ENCODE measurements around the gene C11orf24.
"Not testable (repeated sequence)": the region's sequence is repeated elsewhere in the genome, so short reads cannot be mapped to it uniquely, and the experiment has no call there.

The C11orf24 gene

DNA sequence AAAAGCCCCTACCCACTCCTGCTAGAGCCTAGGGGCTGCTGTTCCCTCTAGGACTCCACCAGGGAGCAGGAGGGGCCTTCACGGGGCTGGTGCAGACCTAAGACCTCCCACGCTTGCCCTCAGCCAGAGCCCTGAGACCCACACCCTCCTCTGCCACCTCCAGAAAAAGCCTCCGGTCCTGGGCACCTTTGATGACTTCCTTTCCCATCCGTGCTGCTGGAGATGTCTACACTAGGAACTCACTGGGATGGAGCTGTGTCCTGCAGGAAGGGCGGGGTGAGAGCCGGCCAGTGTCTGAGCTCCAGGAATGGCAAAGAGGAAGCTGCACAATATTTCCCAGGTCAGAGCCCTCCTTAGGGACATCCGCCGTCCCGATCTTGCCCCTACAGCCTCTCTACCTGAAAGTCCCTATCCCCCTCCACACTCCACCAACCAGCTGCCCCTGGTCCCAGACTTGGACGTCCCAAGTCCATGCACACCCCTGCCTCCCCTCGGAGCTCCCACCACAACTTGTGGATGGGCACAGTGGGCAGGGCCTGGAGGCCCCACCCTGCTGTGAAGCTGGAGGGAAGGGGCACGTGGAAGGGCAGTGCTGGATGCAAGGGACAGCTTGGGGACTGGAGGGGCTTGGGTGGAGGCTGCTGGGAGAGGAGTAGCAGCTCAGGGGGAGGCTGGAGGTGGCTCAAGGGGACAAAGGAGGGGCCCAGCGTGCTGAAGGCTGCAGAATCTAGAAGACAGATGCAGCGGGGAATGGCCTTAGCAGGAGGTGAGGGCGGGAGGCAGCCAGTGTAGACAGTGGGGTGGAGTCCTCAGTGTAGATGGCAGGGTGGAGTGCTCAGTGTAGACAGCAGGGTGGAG is 27.1 kb upstream of the C11orf24 start:
- DNase-seq = no peak

DNA sequence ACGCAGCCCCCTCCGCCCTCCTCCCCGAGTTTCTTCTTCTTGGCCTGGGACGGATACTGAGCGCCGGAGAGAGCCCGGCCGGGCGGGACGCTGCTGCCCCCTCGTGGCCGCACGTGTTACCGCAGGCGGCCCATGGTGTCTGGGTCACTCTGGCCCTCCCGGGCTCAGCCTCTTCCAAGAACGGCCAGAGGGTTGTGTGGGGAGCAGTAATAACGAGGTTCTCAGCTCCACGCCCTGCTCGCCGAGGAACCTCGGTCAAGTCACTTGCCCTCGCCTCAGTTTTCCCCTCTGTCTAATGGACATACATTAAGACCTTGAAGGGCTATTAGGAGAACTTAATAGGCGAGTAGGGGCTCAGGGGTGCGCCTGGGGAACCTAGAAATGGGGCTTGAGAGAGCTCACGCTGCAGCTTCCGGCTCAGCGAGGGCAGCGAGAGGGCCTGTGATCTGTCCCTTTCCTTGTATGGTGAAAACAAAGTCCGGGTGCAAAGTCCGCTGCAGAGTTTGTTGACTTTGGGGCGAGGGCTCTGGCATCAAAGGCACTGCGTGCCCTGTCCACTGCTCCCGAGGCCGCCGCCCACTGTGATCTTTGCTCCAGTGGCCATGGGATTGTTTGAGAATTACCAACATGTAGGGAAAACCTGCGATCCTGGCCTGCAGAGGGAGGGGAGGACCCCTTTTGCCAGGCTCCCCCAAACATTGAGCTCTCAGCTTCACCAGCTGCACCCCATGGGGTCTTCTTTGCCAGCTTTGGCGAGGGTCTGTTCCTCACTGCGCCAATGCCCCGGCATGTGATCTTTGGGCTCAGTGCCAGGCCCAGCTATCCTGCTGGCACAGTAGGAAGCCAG is 26.3 kb upstream of the C11orf24 start:
- peak; percentile 53 to 58 for DNase-seq

DNA sequence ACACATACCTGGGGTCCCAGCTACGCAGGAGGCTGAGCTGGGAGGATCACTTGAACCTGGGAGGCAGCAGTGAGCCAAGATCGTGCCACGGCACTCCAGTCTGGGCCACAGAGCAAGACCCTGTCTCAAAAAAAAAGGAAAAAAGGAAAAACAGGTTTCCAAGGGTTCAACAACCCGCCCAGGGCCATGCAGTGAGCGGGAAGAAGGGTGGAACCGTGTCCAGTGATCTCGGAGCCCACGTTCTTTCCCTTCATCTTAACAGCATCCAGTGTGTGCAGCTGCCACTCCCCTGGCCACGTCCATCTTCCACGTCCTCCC is 25.7 kb upstream of the C11orf24 start:
- DNase-seq = no peak

DNA sequence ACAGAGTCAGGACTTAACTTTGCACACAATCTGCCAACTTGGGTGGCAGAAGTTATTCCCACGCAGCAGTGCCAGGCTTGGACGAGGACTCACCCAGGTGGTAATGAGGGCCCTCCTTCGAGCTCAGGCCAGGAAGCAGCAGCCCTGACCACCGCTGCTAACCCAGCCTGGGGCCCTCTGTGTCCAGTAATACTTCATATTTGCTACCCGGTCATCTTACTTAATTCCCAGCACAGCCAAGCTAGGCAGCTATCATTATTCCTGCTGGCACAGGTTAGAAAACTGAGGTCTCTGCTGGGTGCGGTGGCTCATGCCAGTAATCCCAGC is 25.2 kb upstream of the C11orf24 start:
- no peak for DNase-seq

DNA sequence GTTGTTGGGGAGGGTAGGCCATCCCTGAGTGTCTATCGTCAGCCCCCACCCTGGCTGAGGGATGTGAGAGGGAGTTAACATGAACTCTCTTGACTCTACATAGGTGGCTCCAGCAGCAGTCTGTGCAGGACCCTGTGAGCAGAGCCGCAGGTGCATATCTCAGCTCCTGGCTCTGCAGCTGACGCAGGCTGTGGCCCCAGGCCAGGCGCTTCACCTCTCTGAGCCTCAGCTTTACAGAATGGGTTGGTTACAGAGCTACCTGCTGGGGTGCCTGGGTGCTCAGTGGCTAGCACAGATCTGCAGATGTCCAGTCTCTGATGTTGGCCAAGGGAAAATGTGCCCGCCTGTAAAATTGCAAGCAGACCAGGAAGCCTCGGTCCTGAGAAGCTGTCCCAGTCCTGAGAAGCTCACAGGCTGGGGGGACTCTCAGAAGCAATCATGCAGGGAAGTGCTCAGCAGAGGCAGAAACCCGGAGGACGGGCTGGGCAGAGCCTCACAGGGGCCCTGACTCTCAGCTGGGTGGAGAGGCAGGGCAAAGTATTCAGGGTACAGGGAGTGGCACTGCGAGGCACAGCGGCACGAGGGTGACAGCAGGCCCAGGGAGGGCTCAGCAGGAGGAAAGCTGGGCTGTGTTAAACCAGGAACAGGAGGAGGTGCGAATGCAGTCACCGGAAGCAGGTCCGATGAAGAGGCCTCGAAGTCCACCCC is 24.7 kb upstream of the C11orf24 start:
- no peak for DNase-seq

DNA sequence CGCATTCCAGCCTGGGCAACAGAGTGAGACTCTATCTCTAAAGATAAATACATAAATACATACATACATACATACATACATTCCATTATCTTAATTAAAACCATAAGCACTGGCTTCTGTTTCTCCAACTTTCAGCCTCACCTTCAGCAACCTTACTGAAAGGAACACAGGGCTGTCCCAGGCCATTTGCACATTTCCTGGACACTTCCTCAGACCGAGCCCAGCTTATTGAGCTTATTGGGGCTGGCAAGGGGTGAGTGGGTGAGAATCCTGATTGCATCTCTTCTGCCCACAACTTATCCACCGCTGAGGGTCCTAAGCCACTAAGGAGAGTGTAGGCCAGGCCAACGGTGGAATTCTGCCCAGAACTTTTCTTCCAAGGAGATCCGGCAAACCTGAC is 24.2 kb upstream of the C11orf24 start:
- DNase-seq = no peak

DNA sequence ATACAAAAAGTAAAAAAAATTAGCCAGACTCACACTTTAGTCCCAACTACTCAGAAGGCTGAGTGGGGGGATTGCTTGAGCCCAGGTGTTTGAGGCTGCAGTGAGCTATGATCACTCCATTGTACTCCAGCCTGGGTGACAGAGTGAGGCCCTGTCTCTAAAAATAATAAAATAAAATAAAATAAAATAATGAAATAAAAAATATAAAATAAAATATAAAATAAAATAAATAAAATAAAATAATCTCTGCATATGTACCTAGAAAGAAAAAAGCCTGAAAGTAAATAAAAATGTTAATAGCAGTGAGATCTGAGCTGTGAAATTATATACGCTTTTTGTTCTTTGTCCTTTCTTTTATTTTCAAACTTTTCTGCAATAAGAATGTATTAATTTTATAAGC is 23.5 kb upstream of the C11orf24 start:
- DNase-seq = no peak

DNA sequence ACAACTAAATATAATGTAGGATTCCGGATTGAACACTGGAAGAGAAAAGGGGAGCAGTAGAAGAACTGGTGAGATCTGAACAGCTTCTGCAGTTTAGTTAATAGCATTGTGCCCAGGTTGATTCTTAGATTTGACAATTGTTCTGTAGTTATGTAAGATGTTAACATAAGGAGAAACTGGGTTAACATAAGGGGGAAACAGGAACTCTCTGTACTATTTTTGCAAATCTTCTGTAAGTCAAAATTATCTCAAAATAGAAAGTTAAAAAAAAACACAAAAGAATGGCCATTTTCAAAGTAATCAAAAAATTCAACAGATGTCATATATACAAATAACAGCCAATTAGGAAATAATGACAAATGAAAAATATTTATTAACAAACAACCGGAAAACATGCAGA is 21.9 kb upstream of the C11orf24 start:
- DNase-seq = no peak

DNA sequence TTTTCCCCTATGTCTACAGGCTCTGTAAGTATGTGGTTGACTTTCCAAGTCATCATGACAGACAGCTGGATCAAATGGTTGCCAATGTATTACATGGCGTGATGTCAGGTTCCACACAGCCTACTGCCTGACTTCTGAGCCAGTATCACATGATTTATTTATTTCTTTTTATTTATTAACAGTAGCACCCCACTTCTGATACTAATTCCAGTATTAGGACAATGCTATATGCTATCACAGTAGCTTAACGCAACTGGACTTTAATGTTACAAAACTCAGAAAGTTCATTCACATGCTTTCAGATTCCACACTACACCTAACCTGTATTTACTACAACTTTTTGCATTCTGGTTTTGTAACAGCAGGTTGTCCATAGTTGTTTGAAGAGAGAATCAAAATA is 17.7 kb upstream of the C11orf24 start:
- DNase-seq = no peak

DNA sequence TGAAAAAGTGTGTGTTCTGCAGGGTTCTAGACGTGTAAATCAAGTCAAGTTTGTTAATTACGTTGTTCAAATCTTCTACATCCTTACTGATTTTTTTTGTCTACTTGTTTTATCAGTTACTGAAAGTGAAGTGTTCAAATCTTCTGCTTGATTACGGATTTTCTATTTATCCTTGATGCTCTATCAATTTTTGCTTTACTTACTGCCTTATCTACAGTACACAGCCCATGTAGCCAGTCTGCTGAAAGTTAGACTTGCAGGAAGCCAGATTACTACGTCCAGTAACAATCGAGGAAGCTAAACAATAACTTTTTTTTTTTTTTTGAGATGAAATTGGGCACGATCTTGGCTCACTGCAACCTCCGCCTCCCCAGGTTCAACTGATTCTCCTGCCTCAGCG is 15.6 kb upstream of the C11orf24 start:
- DNase-seq = no peak

DNA sequence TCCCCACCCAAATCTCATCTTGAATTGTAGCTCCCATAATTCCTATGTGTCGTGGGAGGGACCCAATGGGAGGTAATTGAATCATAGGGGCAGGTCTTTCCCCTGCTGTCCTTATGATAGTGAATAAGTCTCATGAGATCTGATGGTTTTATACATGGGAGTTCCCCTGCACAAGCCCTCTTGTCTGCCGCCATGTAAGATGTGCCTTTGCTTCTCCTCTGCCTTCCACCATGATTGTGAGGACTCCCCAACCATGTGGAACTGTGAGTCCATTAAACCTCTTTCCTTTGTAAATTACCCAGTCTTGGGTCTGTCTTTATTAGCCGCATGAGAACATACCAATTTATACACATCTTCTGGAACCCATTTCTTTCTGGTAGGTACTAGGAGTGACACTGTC is 12.8 kb upstream of the C11orf24 start:
- DNase-seq = not testable (repeated sequence)

DNA sequence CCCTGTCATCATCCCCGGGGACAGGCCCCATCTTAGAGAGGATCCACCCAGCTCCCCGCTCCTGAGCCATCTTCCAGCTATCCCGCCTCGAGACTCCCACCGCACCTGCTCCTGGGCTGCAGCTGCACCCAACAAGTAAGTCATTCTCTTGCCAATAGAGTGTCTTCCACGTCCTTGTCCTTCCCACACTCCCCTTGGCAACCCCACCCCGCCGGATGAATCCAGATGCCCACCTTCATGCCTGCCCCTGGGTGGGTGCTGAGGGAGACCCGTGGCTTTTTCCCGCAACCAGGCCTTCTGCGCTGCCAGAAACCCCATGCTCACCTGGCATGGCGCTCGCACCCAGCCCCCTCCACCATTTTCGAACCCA is 11.1 kb upstream of the C11orf24 start:
- no peak for DNase-seq

DNA sequence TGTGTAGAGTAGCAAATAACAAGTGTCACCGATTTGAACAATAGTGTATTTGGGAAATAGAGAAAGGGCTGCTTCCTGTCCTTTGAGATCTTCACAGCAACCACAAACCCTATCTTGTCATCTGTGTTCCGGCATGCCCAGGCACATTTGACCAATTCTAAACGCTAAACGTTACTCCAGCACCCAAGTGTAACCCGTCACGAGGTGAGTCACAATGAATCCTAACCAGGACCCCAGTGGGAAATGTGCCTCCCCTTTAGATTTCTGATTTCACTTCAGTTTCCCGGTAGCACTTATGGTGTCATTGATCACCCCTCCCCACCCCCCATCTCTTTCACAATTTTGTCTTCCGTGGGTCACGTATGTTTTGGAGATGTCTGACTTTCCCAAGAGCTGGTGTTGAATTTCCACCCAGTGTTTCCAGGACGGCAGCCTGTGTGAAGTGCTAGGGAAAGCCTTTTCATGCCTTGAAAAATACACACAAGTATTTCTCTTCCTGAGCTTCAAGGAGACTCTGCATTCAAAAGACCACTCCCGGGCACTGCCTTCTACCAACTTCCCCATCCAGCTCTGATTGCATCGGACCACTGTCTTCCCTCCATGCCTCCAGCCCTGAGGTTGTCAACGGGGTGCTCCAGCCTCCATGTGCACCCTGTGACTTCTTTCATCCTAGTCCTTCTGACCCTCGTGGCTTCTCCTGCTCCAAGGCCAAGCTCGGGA is 10.5 kb upstream of the C11orf24 start:
- peak in 1 of 2 experiments; percentile 8 for DNase-seq

DNA sequence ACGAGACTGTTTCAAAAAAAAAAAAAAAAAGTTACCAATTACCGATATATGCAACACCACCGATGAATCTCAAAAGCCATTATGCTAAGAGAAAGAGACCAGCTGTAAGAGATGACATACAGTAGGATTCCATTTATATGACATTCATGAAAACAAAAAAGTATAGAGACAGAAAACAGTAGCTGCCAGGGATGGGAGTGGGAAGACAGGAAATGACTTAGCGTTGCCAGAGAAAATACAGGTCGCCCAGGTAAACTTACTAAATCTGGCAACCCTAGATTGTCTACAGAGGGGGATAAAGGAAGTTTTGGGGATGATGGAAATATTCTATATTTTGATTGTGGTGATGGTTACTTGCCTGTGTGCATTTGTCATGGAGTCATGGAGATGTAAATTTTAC is 7.9 kb upstream of the C11orf24 start:
- no peak for DNase-seq

DNA sequence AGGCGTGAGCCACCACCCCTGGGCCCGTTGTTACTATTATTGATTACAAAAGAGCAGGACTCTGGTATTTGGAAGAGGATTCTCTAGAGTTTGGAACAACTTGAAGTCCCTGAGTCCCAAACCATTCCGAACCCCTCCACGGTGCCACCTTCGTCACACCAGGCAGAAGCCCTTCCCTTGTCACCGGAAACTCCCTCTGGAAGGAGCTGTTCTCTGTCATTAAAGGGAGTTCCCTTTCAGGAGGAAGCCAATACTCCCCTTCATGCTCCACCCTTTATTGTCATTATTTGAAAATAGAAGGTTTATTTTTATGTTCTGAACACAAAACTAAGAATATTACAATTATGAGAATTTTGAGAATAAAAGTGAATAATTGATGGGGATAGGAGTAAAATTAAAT is 5.1 kb upstream of the C11orf24 start:
- no peak for DNase-seq

DNA sequence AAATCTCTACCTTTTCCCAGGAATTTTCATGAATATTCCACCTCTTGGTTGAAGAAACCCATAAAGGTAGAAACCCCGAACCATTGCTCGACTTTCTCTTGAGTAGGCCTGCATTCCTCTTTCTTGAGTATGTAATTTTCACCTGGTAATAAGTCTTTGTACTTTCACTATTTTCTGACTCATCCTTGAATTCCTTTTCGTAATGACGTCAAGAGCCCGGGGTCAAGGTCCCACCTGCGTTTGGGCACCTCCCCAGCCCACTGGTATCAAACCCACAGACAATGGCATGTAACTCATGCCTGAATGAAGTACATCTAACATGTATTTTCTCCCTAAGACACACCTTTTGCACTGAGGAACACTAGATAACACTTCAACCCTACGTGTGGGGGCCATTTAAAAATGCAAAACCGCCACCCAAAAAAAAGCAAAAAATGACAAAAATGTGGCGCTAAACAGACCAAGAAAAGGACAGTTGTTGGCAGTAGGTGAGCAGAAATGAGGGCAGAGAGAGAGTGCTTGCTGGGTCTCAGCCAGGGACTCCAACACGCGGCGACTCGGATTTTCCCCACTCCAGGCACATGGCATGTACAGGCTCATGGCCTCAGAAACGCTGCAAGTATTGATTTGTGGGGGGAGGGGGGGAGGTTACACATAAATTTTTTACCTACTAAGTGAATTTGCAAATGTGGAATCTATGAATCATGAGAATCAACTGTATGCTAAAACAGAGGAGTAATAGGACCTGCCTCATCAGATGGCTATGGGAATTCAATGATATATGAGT is 4.1 kb upstream of the C11orf24 start:
- DNase-seq = no peak

DNA sequence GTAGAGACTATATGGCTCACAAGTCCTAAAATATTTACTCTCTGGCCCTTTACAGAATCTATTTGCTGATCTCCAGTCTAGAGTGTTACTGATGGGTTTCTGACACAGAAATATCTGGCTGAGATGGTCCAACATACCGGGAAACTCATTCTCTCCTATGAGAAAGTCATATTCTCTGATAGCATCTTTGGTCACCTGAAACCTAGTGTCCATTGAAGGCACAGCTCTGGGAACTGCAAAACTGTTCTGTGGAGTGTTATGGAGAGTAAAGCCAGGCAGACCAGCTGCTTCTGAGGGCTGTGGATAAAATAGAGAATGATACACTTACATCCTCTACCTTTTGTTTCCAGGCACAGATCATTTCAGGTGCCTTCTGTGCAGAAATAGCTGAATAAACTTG is 2.5 kb upstream of the C11orf24 start:
- no peak for DNase-seq

DNA sequence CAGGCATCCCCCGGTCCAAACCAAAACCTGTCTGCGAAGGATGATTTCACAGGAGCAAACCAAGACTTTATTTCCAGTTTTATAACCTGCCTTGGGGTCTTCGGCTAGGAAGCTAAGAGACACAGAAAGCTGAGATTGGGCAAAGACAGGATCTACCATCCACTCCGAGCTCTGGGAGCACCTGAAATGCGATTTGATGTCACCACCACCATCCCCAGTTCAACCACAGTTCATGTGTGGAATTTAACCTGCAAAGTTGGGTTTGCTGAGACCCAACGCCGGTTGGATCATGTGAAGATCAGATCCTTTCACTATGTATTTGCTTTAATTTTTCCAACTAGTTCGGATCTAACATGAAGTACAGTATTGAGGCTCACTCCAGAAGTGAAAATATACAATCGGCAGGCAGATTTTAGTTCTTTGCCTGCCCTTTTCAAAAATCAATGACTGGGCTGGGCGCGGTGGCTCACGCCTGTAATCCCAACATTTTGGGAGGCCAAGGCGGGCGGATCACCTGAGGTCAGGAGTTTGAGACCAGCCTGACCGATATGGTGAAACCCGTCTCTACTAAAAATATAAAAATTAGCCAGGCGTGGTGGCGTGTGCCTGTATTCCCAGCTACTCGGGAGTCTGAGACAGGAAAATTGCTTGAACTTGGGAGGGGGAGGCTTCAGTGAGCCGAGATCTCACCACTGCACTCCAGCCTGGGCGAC is 1.4 kb upstream of the C11orf24 start:
- no peak for DNase-seq

DNA sequence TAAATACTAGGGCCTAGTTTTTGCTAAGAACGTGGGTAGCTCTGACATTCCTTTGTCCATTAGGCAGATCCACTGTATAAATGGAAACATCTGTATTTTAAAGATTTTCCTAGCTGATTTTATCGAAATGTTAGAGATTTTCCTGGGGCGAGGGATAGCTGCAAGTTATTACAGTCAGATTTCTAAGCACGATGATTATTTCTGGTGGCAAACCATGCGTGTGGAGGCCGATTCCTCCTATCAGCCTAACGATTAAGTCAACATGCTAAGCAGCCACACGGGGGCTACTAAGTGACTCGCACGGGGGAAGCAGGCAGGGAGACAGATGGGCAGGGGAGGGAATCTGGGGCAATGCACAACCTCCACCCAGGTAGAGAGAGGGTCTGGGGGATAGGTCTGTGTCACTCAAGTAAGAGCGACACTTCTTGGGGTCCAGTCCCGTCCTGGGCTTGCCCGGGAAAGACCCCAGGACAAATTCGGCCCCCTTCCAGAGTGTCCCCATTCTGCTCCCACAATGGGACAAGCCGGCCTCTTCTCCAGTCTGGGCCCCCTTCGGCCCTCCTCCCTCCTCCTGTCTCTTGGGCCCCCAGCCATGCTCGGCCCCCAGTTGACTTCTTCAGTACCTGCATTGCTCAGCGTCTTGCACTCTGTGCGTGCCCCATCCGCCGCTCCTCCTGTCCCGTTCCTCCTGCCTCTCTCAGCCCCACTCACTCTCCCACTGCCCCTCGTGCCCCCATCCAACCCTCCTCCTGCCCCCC is 571 bp downstream of the C11orf24 start:
- peak; percentile 53 to 56 for DNase-seq

DNA sequence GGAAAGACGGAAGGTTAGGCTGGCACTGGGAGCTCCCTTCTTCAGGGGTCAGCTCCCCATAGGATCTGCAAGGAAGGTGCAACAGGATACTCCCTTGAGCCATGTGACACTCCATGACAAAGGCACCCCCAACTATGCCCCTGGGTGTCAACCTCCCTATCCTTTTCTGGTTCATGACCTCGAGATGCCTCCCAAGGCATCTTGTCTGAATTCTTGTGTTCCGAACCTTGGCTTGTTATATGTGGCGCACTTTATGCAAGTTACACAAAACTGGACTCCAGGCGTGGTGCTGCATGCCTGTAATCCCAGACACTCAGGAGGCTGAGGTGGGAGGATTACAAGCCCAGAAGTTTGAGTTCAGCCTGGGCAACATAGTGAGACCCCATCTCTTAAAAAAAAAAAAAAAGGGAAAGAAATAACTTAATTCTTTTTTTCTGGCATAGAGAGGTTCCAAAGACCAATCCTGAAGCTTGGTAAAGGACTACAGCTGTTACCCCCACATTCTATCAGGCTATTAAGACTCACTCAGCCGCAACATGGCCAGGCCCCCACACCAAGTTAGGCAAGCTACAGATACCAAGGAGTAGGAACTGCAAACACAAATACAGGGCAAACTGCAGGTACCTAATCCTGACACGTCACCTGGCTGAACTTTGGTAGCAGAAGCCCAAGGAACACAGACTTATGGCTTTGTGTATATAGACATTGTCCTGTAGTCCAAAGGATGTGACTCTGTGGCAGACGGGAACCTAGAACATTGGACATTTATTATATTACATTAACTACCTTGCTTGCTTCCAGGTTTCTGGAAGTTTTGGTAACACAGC is 1.4 kb downstream of the C11orf24 start:
- no peak for DNase-seq
